ENCODE measurements around the gene NYNRIN. TPM values are rescaled to one million over a fixed set of nuclear protein-coding genes. Genes with fewer than 3 reads are reported as not detected.

Gene NYNRIN
- total RNA-seq, 1 experiment from 2014 or later: 18.7 TPM

- H2AFZ ChIP-seq (ENCODE audit: low read length): no peak overlapping the region
- no peaks in the 10 kb centered on the region for H3K79me2 ChIP-seq (ENCODE audit: insufficient read depth, low read length)
- no peaks in the 10 kb centered on the region for H3K36me3 Mint-ChIP-seq (ENCODE audit: insufficient read depth in 1 of 3, low read depth in 3 of 3)
- no peak overlapping the region for H2AK5ac ChIP-seq (ENCODE audit: insufficient read length, low read length)
- no peaks in the 10 kb centered on the region for H3K79me1 ChIP-seq (ENCODE audit: insufficient read depth, low read depth, low read length, poor library complexity, severe bottlenecking)
- no peak overlapping the region for H3K18ac ChIP-seq (ENCODE audit: insufficient read length, low read depth, low read length)
- H3K56ac ChIP-seq (ENCODE audit: insufficient read length, low read depth, low read length): no peak overlapping the region
- no peak overlapping the region for H2BK5ac ChIP-seq (ENCODE audit: insufficient read length, low read length)
- no peak overlapping the region for H3K9ac ChIP-seq (ENCODE audit: extremely low read depth, insufficient read length, low read length)
- H3K14ac ChIP-seq (ENCODE audit: insufficient read depth, low read length): no peak overlapping the region
- H4K20me1 ChIP-seq (ENCODE audit: control insufficient read depth, insufficient read depth, insufficient read length): no peaks in the 10 kb centered on the region
- H3K4ac ChIP-seq (ENCODE audit: low read depth, low read length): no peak overlapping the region
- H4K5ac ChIP-seq (ENCODE audit: insufficient read length, low read depth, low read length): no peak overlapping the region
- H3K4me3 Mint-ChIP-seq: no peak overlapping the region
- no peaks in the 10 kb centered on the region; the same call in 1 of the 2 replicates for H3K27me3 ChIP-seq (ENCODE audit: insufficient read depth, low read length)
- H3K23ac ChIP-seq (ENCODE audit: insufficient read length, low read depth, low read length): no peak overlapping the region
- no peaks in the 10 kb centered on the region for H3K9me3 ChIP-seq (ENCODE audit: control insufficient read depth, low read depth, low read length)
- no peak for TF ChIP-seq CTCF (conservative IDR thresholded peaks at IDR 0.05)
- H3K23me2 ChIP-seq (ENCODE audit: insufficient read length, low read depth, low read length, poor library complexity, severe bottlenecking): no peaks in the 10 kb centered on the region
- no peak overlapping the region for H2BK12ac ChIP-seq (ENCODE audit: insufficient read length, low read depth, low read length)
- H2BK120ac ChIP-seq (ENCODE audit: low read depth, low read length, poor library complexity, severe bottlenecking): no peak overlapping the region
- no peak overlapping the region for H2BK15ac ChIP-seq (ENCODE audit: low read depth, low read length)
- no peak overlapping the region for H2BK20ac ChIP-seq (ENCODE audit: low read depth, low read length, poor library complexity, severe bottlenecking)
- no peaks in the 10 kb centered on the region for H3K4me1 Mint-ChIP-seq
- no peak overlapping the region for H3K4me2 ChIP-seq (ENCODE audit: insufficient read depth, insufficient read length, low read length)
- no peak for DNase-seq
- H3T11ph ChIP-seq (ENCODE audit: low read length): no peak overlapping the region
- H3K27me3 Mint-ChIP-seq (ENCODE audit: low read depth): peaks cover 68% of the 10 kb centered on the region
- no peak overlapping the region for H3K27ac ChIP-seq (ENCODE audit: insufficient read length, low read depth, low read length)
- no CpG with 5 or more reads among the region's 4 CpGs for WGBS (ENCODE audit: extremely low coverage, insufficient read length, low lambda C conversion rate)
- no peak overlapping the region for H3K27ac Mint-ChIP-seq
- H3K4me1 ChIP-seq (ENCODE audit: insufficient read depth, low read length): no peaks in the 10 kb centered on the region
- H3K9me3 Mint-ChIP-seq: no peaks in the 10 kb centered on the region; a peak in 1 of 5 replicates
- H4K91ac ChIP-seq (ENCODE audit: insufficient read length, low read depth, low read length): no peak overlapping the region
- H4K8ac ChIP-seq (replicated peaks; ENCODE audit: insufficient read length, low read depth, low read length): no peak overlapping the region
These were observed 42.6 kb upstream of the NYNRIN start for GRCh38 chr14:24356208-24356607.
